Right renal cortex interstitium (tissue), 3 donors: ENCODE data around the gene JAK1. TPM values are rescaled to one million over a fixed set of nuclear protein-coding genes. Genes with fewer than 3 reads are reported as not detected.
"Not testable (repeated sequence)": the region's sequence is repeated elsewhere in the genome, so short reads cannot be mapped to it uniquely, and the experiment has no call there.

Experiments
- DNase-seq, 3 donors: peaks; one replicate each; pipeline ENCODE4 v3.0.0-alpha.2; 2013; ENCODE audit warnings: low read depth in 3 of 3, low spot score in 2 of 3
- polyA plus RNA-seq, 3 donors: library from polyadenylated mRNA; unstranded; fragments of 120-200 nt; gene quantifications; one replicate each; pipeline ENCODE4 v1.2.1, GENCODE V29; 2013; ENCODE audit not compliant: insufficient read length in 3 of 3

JAK1 gene
- polyA plus RNA-seq: 100 to 1,000 TPM; 108 to 113 (median 112) TPM

- DNase-seq: peak; percentile 58 to 73 (median 70)
These were observed at the start of gene JAK1 for GRCh38 chr1:64966158-64966971. TSS of gene JAK1 (minus strand) at chr1:64966549. CDS start at chr1:64886264, 80,285 bp downstream.

DNA sequence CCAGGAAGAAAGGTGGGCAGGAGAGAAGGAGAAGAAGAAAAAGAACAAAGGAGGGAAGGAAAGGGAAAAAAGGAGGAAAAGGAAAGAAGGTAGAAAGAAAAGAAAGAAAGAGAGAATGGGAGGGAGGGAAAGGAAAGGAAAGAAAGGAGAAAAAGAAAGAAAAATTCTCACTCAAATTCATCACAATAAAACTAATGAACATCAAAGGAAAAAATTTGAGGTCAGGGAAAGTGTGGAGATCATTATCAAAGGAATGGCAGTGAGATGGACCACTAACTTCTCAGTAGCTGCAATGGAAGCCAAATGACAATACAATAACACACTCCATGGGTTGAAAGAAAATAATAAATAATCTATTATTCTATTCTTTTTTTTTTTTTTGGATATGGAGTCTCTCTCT lies 48.0 kb upstream of the JAK1 start:
- no peak for DNase-seq

GRCh38 chr1:65011983-65012382 lies 45.6 kb upstream of the JAK1 start:
- no peak for DNase-seq

- no peak for DNase-seq
These were observed 43.5 kb upstream of the JAK1 start for GRCh38 chr1:65009724-65010420.

DNA sequence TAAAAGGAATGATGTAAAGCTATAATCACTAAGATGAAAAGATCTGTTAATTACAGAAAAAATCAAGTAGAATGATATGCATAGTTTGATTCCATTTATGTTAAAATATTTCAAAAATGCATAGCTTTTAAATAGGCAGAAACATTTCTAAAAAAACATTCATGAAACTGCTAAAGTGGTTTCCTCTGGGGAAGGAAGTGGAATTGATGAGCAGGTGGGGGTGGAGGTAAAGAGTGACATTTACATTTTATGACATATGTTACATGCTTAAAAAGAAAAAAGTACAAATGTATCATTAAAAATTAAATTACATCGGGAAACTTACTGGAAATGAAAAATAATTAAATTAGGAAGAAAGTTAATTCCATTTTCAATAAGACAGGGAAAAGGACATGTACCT lies 42.8 kb upstream of the JAK1 start:
- DNase-seq: no peak

GRCh38 chr1:65006806-65007205 lies 40.5 kb upstream of the JAK1 start:
- no peak for DNase-seq

DNA sequence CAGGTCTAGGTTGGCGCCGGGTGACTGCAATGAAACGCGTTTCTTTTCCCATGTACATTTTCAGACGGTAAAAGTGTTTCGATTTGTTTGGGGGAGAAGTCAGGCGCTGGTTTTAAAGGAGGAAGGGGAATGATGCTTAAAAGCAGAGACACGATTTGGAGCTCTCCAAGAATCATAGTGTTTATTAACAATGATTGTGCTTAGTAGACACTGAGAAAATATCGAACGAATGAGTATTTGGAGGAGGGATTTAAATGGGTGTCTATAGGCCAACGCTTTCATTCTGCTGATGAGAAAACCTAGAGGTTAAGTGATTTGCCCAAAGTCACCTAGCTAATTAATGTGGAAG lies 36.9 kb upstream of the JAK1 start:
- DNase-seq: no peak

DNA sequence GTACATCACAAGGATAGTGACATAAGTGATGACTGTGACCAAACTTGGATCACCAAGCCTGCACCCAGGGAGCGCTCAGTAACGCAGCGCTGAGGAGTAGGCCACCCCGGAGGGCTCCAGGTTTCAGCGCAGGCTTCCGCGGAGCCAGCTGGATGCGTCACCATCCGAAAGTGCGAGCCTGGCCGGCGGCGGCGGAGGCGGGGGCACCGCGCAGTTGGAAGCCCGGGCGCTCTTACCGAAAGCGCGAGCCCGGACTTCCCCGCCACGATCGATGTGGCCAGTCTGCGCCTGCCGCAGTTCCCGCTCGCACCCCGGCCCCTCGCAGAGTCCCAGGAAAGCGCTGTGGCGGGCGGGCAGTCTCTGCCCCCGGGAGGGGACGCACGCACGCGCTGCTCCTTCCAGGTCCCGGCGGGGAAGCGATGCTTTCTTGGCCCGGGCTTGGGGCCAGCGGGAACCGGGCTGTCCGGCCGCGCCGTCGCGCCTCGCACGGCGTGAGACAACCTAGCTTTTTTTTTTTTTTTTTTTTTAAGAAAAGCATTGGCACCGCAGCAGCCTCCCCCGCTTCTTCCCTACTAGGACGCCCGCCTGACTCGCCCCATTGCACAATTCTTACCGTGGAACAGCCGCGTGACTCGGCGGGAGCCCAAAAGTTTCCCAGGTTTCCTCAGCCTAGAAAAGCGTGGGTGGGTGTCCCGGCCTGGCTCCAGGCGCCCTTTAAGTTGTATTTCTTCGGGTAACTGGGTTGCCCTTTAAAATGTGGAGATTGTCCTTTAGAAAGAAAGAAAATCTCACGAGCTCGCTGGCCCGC lies 36.4 kb upstream of the JAK1 start:
- peak in 1 of 3 donors; percentile 36 for DNase-seq

DNA sequence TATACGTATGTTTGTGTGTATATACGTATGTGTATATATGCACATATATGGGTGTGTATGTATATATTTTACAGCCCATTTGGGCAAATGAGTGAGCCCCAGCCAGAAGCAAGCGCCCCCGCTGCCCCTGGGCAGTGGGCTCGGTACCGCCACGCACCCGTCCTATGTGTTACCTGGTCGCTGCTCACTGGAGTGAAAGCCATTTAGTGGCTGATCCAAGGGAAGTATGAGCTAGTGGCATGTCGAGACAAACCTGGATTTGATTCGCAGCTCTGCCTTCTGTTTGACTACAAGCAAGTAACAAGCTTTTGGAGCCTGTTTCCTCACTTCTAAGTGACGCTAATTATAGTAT lies 35.8 kb upstream of the JAK1 start:
- DNase-seq: no peak

DNA sequence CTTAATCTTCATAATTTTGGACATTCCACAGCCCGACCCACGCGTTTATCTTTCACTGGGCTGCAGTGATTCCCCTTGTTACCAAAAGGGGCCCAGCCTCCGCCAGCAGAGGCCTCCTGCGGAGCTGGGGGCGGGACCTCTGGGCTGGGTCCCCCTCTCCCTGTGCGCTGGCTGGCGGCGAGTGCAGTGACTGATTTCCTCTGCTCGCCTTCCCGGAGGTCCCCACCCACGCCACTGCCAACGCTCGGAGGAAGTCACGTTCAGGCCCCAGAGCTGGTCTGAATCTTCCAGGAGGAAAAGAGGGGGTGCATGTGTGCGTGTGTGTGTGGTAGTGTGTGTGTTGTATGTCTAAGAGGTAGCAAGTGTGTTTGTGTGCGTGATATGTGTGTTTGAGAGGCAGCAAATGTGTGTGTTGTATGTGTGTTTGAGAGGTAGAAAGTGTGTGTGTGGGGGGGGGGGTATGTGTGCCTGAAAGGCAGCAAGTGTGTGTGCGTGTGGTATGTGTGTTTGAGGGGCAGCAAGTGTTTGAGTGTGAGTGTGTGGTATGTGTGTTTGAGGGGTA lies 35.0 kb upstream of the JAK1 start:
- DNase-seq: no peak

- DNase-seq: not testable (repeated sequence)
These were observed 32.1 kb upstream of the JAK1 start for GRCh38 chr1:64998425-64998948.

DNA sequence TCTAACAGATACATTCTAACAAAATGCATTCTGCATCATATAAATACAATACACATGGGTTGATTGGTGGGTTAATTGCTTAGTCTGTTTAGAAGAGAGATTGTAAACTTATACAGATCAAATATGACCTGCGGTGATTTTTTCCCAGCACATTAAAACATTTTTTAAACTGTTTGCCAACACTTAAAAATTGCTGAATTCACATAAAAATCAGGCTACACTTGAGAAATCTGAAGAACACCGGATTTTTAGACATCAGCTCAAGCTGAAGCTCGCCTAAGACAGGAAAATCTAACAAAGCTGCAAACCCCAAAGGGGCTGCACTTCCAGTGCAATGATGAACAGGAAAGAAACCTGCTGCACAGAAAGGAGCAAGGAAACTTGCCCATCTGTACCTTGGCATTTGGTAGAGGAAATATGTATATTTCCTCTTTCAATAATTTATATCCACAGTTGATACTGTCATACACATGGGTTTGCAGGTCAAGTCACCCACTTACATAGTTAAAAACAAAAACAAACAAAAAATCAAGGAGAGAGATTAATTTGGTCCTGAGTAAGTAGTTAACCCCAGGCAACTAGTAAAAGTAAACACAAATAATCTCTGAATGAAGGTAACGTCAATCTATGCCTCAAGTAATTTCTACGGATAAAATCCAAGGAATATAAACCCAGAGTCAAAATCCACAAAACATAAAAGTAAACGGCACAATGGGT lies 30.4 kb upstream of the JAK1 start:
- no peak for DNase-seq

DNA sequence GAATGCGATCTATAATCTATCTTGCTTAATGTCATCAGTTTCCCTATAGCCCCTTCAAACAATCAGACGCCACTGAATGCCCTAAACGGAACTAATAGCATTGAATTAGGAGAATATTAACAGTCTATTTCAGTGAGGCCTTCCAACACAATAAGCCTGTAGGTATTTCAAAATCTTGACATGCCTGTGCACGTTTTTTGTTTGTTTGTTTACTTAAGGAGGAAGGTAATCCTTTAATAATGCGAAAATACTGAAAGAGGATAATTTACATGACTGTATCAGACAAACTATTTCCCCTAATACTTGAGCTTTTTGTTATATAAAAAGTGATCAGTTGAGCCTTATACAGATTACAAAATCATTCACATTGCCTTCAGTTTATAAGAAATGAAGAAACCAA lies 29.0 kb upstream of the JAK1 start:
- no peak for DNase-seq

- no peak for DNase-seq
These were observed 20.8 kb upstream of the JAK1 start for GRCh38 chr1:64986903-64987871.

- DNase-seq: no peak
These were observed 18.4 kb upstream of the JAK1 start for GRCh38 chr1:64984737-64985136.

- DNase-seq: no peak
These were observed 17.8 kb upstream of the JAK1 start for GRCh38 chr1:64984106-64984505.

- DNase-seq: no peak
These were observed 16.8 kb upstream of the JAK1 start for GRCh38 chr1:64983110-64983509.

DNA sequence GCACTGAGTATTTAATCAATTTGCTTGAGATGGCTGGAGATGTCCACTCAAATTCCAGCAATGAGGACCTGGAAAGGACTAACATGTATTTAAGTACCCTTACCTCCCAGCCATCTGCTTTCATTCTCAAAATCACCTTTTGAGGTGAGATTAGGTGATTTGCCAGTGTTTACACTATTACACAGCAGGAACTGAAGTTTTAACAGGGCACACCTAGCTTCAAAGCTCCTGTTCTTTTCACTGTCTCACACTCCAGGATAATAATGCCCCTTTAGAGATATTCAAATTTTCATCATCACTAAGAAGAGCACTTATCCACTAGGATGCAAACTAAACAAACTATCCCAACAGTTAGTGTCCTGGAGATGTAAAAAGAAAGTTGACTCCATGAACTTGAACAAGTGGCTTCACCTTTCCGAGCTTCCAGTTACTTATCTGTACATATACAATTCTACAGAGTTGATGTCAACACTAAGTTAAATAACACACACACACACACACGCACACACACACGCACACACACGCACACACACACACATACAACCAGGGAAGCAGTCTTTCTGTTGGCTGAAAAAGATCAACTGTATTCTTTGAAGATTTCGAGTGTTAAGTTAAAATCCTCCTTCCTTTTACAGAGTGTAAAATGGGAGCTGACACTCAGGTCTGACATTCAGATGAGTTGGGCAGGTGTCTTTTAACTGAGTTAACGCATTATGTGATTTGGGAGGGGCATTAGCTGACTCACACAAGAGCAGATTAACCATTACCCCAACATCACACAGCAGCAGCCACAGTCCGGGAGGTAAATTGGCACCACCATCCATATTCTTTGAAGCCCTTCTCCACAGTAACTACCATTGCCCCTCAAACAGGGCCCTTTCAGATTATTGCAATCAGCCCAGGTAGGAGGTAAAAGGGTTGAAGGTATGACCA lies 15.5 kb upstream of the JAK1 start:
- no peak for DNase-seq
